SK-N-SH (cell line): ENCODE data around the gene TLX1. TPM values are rescaled to one million over a fixed set of nuclear protein-coding genes. Genes with fewer than 3 reads are reported as not detected.

ENCODE experiments used
- CTCF ChIA-PET: fragments of 300-600, 350-600 bp; formaldehyde crosslinking; extraction: SDS; loops from one replicate; lab custom pipeline; 2021; lab: Yijun Ruan, JAX
- POLR2A ChIA-PET: fragments of 350-600 bp; sonication (Branson Sonifier 250); formaldehyde crosslinking; extraction: SDS; loops from one replicate; lab custom pipeline; 2020; ENCODE audit warnings: antibody characterized with exemption, inconsistent platforms; lab: Yijun Ruan, JAX
- DNase-seq: peaks from one replicate; pipeline ENCODE4 v3.0.0; 2012
- H2AFZ ChIP-seq: fragments of 200-600 bp; sonication (generic); 2 replicates; pipeline ENCODE4 v1.8.1; 2016; ENCODE audit warnings: antibody characterized with exemption, mild to moderate bottlenecking, low read depth
- H3F3A ChIP-seq: fragments of 200-600 bp; sonication (generic); replicated peaks from 2 replicates; pipeline ENCODE3; 2016; ENCODE audit warnings: antibody characterized with exemption, mild to moderate bottlenecking; ENCODE audit not compliant: insufficient read depth
- H3K27ac ChIP-seq, 2 experiments: fragments of 200-500 bp in 1 of 2; fragments of 200-600 bp in 1 of 2; sonication (Bioruptor generic) in 1 of 2; sonication (generic), shearing (Covaris generic) in 1 of 2; 2 replicates each; pipeline versions ENCODE4 v1.5.1 to v1.6.1; 2014 to 2016; ENCODE audit warnings: low read depth in 2 of 2, inconsistent platforms in 1 of 2, low read length in 1 of 2, mild to moderate bottlenecking in 1 of 2, mixed read lengths in 1 of 2
- H3K27me3 ChIP-seq: fragments of 200-600 bp; sonication (generic), shearing (Covaris generic); 2 replicates; pipeline ENCODE4 v1.6.1; 2016; ENCODE audit warnings: mixed run types; ENCODE audit not compliant: insufficient read depth
- H3K36me3 ChIP-seq, 2 experiments: fragments of 200-500 bp in 1 of 2; fragments of 200-600 bp in 1 of 2; sonication (Bioruptor generic) in 1 of 2; sonication (generic) in 1 of 2; replicated peaks in 1 of 2; 2 replicates each; pipeline versions ENCODE3 to v1.5.1; 2014 to 2016; ENCODE audit warnings: low read length in 1 of 2, mild to moderate bottlenecking in 1 of 2; ENCODE audit not compliant: insufficient read depth in 2 of 2, control insufficient read depth in 1 of 2
- H3K4me1 ChIP-seq, 2 experiments: fragments of 200-500 bp in 1 of 2; fragments of 200-600 bp in 1 of 2; sonication (Bioruptor generic) in 1 of 2; sonication (generic), shearing (Covaris generic) in 1 of 2; 2 replicates each; pipeline versions ENCODE4 v1.5.1 to v1.6.1; 2014 to 2016; ENCODE audit warnings: low read depth in 1 of 2, low read length in 1 of 2, mixed run types in 1 of 2; ENCODE audit not compliant: insufficient read depth in 2 of 2, control insufficient read depth in 1 of 2
- H3K4me2 ChIP-seq: fragments of 200-600 bp; sonication (generic), shearing (Covaris generic); 2 replicates; pipeline ENCODE4 v1.6.1; 2017; ENCODE audit warnings: mixed run types
- H3K4me3 ChIP-seq, 2 experiments: fragments of 200-500 bp in 1 of 2; fragments of 200-600 bp in 1 of 2; sonication (Bioruptor generic) in 1 of 2; sonication (generic), shearing (Covaris generic) in 1 of 2; 2 replicates each; pipeline versions ENCODE4 v1.5.1 to v1.8.1; 2014 to 2016; ENCODE audit warnings: low read depth in 2 of 2, inconsistent platforms in 1 of 2, low read length in 1 of 2, mild to moderate bottlenecking in 1 of 2, mixed read lengths in 1 of 2, moderate library complexity in 1 of 2
- H3K79me2 ChIP-seq: fragments of 200-600 bp; sonication (generic); 2 replicates; pipeline ENCODE4 v1.8.1; 2017; ENCODE audit warnings: mild to moderate bottlenecking; ENCODE audit not compliant: insufficient read depth
- H3K9ac ChIP-seq: fragments of 200-600 bp; sonication (generic); 2 replicates; pipeline ENCODE4 v1.6.1; 2017; ENCODE audit warnings: mixed run types
- H3K9me2 ChIP-seq: fragments of 200-600 bp; sonication (generic); 2 replicates; pipeline ENCODE4 v1.6.1; 2017; ENCODE audit warnings: mixed run types
- H3K9me3 ChIP-seq: fragments of 200-600 bp; sonication (generic); 2 replicates; pipeline ENCODE4 v1.6.1; 2017; ENCODE audit warnings: mixed run types, mild to moderate bottlenecking, moderate library complexity
- H4K20me1 ChIP-seq: fragments of 200-600 bp; sonication (generic); 2 replicates; pipeline ENCODE4 v1.6.1; 2017; ENCODE audit warnings: mild to moderate bottlenecking, mixed run types; ENCODE audit not compliant: insufficient read depth
- CHD2 ChIP-seq: fragments of 150-350 bp; IDR thresholded peaks from 2 replicates; pipeline ENCODE4 v1.6.1; 2018; ENCODE audit warnings: low read length; ENCODE audit not compliant: partially characterized antibody
- EZH2phosphoT487 ChIP-seq: fragments of 200-600 bp; sonication (generic); IDR thresholded peaks from 2 replicates; pipeline ENCODE4 v1.6.1; 2017; ENCODE audit warnings: low read depth, mixed run types, mild to moderate bottlenecking, antibody characterized with exemption, moderate library complexity, borderline replicate concordance
- FOSL2 ChIP-seq: IDR thresholded peaks from 2 replicates; pipeline ENCODE4 v1.4.0; 2012; ENCODE audit warnings: low read depth, mild to moderate bottlenecking, moderate library complexity, borderline replicate concordance
- FOXJ3 ChIP-seq: sonication (generic); formaldehyde crosslinking; IDR thresholded peaks from 2 replicates; pipeline ENCODE4 v1.5.1; 2020; ENCODE audit warnings: mild to moderate bottlenecking, missing genetic modification reagents
- GATA2 ChIP-seq: sonication (generic); formaldehyde crosslinking; IDR thresholded peaks from 2 replicates; pipeline ENCODE4 v1.5.0; 2020; ENCODE audit warnings: mild to moderate bottlenecking, missing genetic modification reagents
- IRF3 ChIP-seq: fragments of 150-350 bp; IDR thresholded peaks from 2 replicates; pipeline ENCODE4 v1.6.1; 2016; ENCODE audit warnings: mild to moderate bottlenecking, low read depth, low read length
- JUND ChIP-seq: IDR thresholded peaks from 2 replicates; pipeline ENCODE4 v1.4.0; 2012
- MAX ChIP-seq: IDR thresholded peaks from 2 replicates; pipeline ENCODE4 v1.4.0; 2012; ENCODE audit warnings: low read depth
- MEF2A ChIP-seq: IDR thresholded peaks from 2 replicates; pipeline ENCODE4 v1.4.0; 2012; ENCODE audit warnings: low read depth, borderline replicate concordance
- NFIC ChIP-seq: IDR thresholded peaks from 2 replicates; pipeline ENCODE4 v1.4.0; 2012; ENCODE audit warnings: borderline replicate concordance
- RAD21 ChIP-seq: IDR thresholded peaks from 2 replicates; pipeline ENCODE4 v1.6.1; 2012; ENCODE audit warnings: mild to moderate bottlenecking, low read length
- RCOR1 ChIP-seq: fragments of 150-350 bp; IDR thresholded peaks from 2 replicates; pipeline ENCODE4 v1.6.1; 2017; ENCODE audit warnings: antibody characterized with exemption, low read length
- REST ChIP-seq: IDR thresholded peaks from 2 replicates; pipeline ENCODE4 v1.6.1; 2012; ENCODE audit warnings: mild to moderate bottlenecking, low read depth, low read length, moderate library complexity
- RXRA ChIP-seq: IDR thresholded peaks from 2 replicates; pipeline ENCODE4 v1.4.0; 2012; ENCODE audit warnings: low read depth, mild to moderate bottlenecking, borderline replicate concordance
- SIN3A ChIP-seq: IDR thresholded peaks from 2 replicates; pipeline ENCODE4 v1.6.1; 2012; ENCODE audit warnings: low read depth, mild to moderate bottlenecking, low read length, moderate library complexity, borderline replicate concordance
- TAF1 ChIP-seq: IDR thresholded peaks from 2 replicates; pipeline ENCODE4 v1.6.1; 2012; ENCODE audit warnings: low read depth, mild to moderate bottlenecking, low read length, moderate library complexity, borderline replicate concordance
- TEAD4 ChIP-seq: IDR thresholded peaks from 2 replicates; pipeline ENCODE4 v1.4.0; 2012; ENCODE audit warnings: mild to moderate bottlenecking, borderline replicate concordance; ENCODE audit not compliant: insufficient read depth
- YY1 ChIP-seq: IDR thresholded peaks from 2 replicates; pipeline ENCODE4 v1.4.0; 2012; ENCODE audit warnings: low read depth, mild to moderate bottlenecking
- ZBTB33 ChIP-seq: IDR thresholded peaks from 2 replicates; pipeline ENCODE4 v1.4.0; 2012; ENCODE audit warnings: low read depth, borderline replicate concordance
- WGBS: methylation state at CpG from one replicate; pipeline ENCODE4 v1.1.6; 2017; ENCODE audit warnings: low lambda C conversion rate; 5-methylcytosine and 5-hydroxymethylcytosine counted together
- polyA plus RNA-seq, 3 experiments: library from polyadenylated mRNA; depleted of rRNA; stranded (reverse); fragments of >200 nt; gene quantifications; 2 replicates each; pipeline ENCODE4 v1.2.3, GENCODE V29; 2012

TLX1 gene
- polyA plus RNA-seq, 1 of the 3 experiments (the other 2 are of a cell fraction), result not detected

- CTCF ChIA-PET, result interaction anchor here (0.9 to 32.9 kb wide), 4 partner anchors 20 to 49 kb away, joined by 3 to 972 read pairs (median 6); partner anchors contain the start of gene TLX1
- DNase-seq, result no peak
- H2AFZ ChIP-seq, result no peak overlapping the region
- H3K9ac ChIP-seq, result no peak overlapping the region
- H3K27me3 ChIP-seq, result peaks cover 41% of the 10 kb centered on the region; the same call in 1 of the 2 replicates
- 81% methylated on average over 5 of the region's 5 CpGs for WGBS
- no peaks in the 10 kb centered on the region for H4K20me1 ChIP-seq
- H3K4me3 ChIP-seq, result no peak overlapping the region
- POLR2A ChIA-PET, result no interaction called here
- no peaks in the 10 kb centered on the region for H3F3A ChIP-seq
- peaks cover 0 to 23% of the 10 kb centered on the region in 2 experiments; a peak in 1 of 4 replicates for H3K4me1 ChIP-seq
- TF ChIP-seq EZH2phosphoT487, result no peak
- no peak for TF ChIP-seq CHD2
- TF ChIP-seq RXRA, result no peak
- TF ChIP-seq RAD21, result no peak
- no peak overlapping the region for H3K4me2 ChIP-seq
- no peaks in the 10 kb centered on the region for H3K36me3 ChIP-seq
- H3K9me2 ChIP-seq, result no peaks in the 10 kb centered on the region
- H3K9me3 ChIP-seq, result no peaks in the 10 kb centered on the region
- no peaks in the 10 kb centered on the region for H3K79me2 ChIP-seq
- no peak overlapping the region for H3K27ac ChIP-seq
Observed at GRCh38 chr10:101090597-101090996, 40.5 kb upstream of the TLX1 start.

- ChIA-PET CTCF (interaction anchor here (0.8 to 32.9 kb wide), 12 partner anchors 10 to 94 kb away, joined by 3 to 972 read pairs (median 5); partner anchors contain the start of genes KAZALD1 and TLX1), POLR2A (interaction anchor here (1.2 kb wide), 1 partner anchor 51 kb away, joined by 3 read pairs; no protein-coding TSS in a partner anchor)
- H3K4me1 ChIP-seq, result peaks cover 0 to 21% of the 10 kb centered on the region in 2 experiments; a peak in 1 of 4 replicates
- DNase-seq, result no peak
- H3K9ac ChIP-seq, result no peak overlapping the region
- H2AFZ ChIP-seq, result no peak overlapping the region
- no peaks in the 10 kb centered on the region for H3K9me2 ChIP-seq
- WGBS, result 27% methylated on average over 12 of the region's 12 CpGs
- H3K9me3 ChIP-seq, result no peaks in the 10 kb centered on the region
- H3K27me3 ChIP-seq, result peaks cover 30% of the 10 kb centered on the region; the same call in 1 of the 2 replicates
- no peaks in the 10 kb centered on the region for H4K20me1 ChIP-seq
- H3K4me2 ChIP-seq, result no peak overlapping the region
- no peaks in the 10 kb centered on the region for H3K79me2 ChIP-seq
- no peaks in the 10 kb centered on the region for H3F3A ChIP-seq
- no peaks in the 10 kb centered on the region for H3K36me3 ChIP-seq
- no peak overlapping the region for H3K27ac ChIP-seq
- no peak overlapping the region for H3K4me3 ChIP-seq
- TF ChIP-seq MEF2A (no peak), NFIC (no peak), YY1 (no peak), JUND (no peak), ZBTB33 (no peak), RCOR1 (no peak), EZH2phosphoT487 (no peak), MAX (no peak), FOSL2 (no peak), SIN3A (no peak), TEAD4 (no peak), TAF1 (no peak), RXRA (no peak), GATA2 (CRISPR knock-in tag) (no peak), IRF3 (no peak), FOXJ3 (no peak), CHD2 (no peak), REST (no peak)
Observed at GRCh38 chr10:101091546-101092290, 39.4 kb upstream of the TLX1 start.
